Measurements from ENCODE around the gene TMEM247.

The TMEM247 gene

GRCh38 chr2:46490521-46491141 lies 11.3 kb downstream of the TMEM247 start:
- peak; percentile 42 for TF ChIP-seq CTCF (IDR thresholded peaks at IDR 0.05; ENCODE audit: extremely low read depth, insufficient read depth, missing control alignments)
- in situ Hi-C loops (cut with MboI; ENCODE audit: low pct_unique_long_range_greater_than_20kb, low sequenced_read_pairs, unreplicated experiment), result no loop called here
- DNase-seq (ENCODE audit: low spot score), result peak; percentile 65

- no peak for DNase-seq (ENCODE audit: low spot score)
- TF ChIP-seq CTCF (IDR thresholded peaks at IDR 0.05; ENCODE audit: extremely low read depth, insufficient read depth, missing control alignments), result no peak
- in situ Hi-C loops (cut with MboI; ENCODE audit: low pct_unique_long_range_greater_than_20kb, low sequenced_read_pairs, unreplicated experiment), result no loop called here
These were observed 12.9 kb downstream of the TMEM247 start for GRCh38 chr2:46492301-46492700.

- TF ChIP-seq CTCF (IDR thresholded peaks at IDR 0.05; ENCODE audit: extremely low read depth, insufficient read depth, missing control alignments), result no peak
- in situ Hi-C loops (cut with MboI; ENCODE audit: low pct_unique_long_range_greater_than_20kb, low sequenced_read_pairs, unreplicated experiment), result no loop called here
- peak; percentile 81 for DNase-seq (ENCODE audit: low spot score)
These were observed 14.0 kb downstream of the TMEM247 start for GRCh38 chr2:46493241-46493970.

- no peak for DNase-seq (ENCODE audit: low spot score)
- in situ Hi-C loops (cut with MboI; ENCODE audit: low pct_unique_long_range_greater_than_20kb, low sequenced_read_pairs, unreplicated experiment), result no loop called here
- no peak for TF ChIP-seq CTCF (IDR thresholded peaks at IDR 0.05; ENCODE audit: extremely low read depth, insufficient read depth, missing control alignments)
These were observed 14.5 kb downstream of the TMEM247 start for GRCh38 chr2:46493971-46494250.

GRCh38 chr2:46494596-46494995 lies 15.2 kb downstream of the TMEM247 start:
- in situ Hi-C loops (cut with MboI; ENCODE audit: low pct_unique_long_range_greater_than_20kb, low sequenced_read_pairs, unreplicated experiment), result no loop called here
- no peak for DNase-seq (ENCODE audit: low spot score)
- no peak for TF ChIP-seq CTCF (IDR thresholded peaks at IDR 0.05; ENCODE audit: extremely low read depth, insufficient read depth, missing control alignments)

GRCh38 chr2:46495231-46496030 lies 16.1 kb downstream of the TMEM247 start:
- in situ Hi-C loops (cut with MboI; ENCODE audit: low pct_unique_long_range_greater_than_20kb, low sequenced_read_pairs, unreplicated experiment), result no loop called here
- no peak for DNase-seq (ENCODE audit: low spot score)

More at GRCh38 chr2:46495231-46496030, 16.1 kb downstream of the TMEM247 start:
- no peak for TF ChIP-seq CTCF (IDR thresholded peaks at IDR 0.05; ENCODE audit: extremely low read depth, insufficient read depth, missing control alignments)
